GM18507 (cell line): ENCODE results near the gene CRAMP1.

Source experiments
- DNase-seq: peaks from one replicate; pipeline ENCODE4 v3.0.0; 2011; ENCODE audit warnings: low read depth; ENCODE audit not compliant: insufficient read length; ENCODE audit errors: extremely low spot score
- FAIRE-seq: peaks from 2 replicates; lab custom pipeline; 2011; peaks lifted over from hg19 to GRCh38; lab: Jason Lieb, UNC

Gene CRAMP1

GRCh38 chr16:1630450-1631213 is 18.5 kb downstream of the CRAMP1 start:
- no peak for FAIRE-seq
- no peak for DNase-seq

DNA sequence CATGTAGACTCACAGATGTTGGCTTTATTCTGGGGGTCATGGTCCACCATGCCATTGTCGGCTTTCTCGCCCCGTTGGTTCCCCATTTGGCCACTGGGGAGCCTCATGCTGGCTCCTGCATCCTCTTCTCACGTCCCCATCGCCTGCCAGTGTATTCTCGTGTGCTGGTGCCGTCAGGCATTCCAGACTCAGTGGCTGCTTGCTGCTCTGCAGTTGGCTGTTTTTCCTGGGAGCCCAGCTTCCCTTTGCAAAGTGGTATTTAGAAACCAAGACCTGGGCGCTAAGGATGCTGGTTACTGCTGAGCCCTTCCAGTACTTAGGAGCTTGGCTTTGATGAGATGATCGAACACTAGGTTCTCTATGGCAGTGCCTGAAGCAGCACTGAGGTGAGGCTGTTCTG is 19.1 kb downstream of the CRAMP1 start:
- DNase-seq: no peak
- FAIRE-seq: no peak

DNA sequence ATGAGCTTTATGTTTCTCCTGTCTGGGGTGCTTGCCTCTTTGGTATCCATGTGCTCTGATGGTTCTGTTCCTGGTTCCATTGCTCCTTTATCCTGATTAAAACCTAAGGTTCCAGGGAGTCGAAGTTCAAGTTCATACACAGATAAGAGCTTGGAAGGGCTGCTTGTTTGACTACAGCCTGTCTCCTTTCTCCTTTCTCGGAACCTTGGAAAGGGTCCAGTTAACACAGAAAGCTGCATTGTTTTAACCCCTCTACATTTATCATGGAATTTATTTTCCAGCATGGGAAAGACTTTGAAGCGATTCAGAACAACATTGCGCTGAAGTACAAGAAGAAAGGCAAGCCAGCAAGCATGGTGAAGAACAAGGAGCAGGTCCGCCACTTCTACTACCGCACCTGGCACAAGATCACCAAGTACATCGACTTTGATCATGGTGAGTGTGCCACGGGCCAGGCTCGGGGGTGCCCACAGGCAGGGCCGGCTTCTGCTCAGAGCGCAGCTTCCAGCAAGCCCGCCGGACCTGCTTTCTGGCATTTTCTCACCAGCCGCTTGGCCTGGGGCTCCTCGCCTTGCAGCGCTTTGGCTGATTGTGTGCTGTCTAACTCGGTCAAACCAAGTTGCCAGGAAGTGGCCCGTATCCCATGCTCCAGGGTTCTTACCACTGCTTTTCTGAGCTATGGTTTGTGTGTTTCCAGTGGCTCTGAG is 19.9 kb downstream of the CRAMP1 start:
- DNase-seq (no peak), FAIRE-seq (no peak)

- no peak for FAIRE-seq
- DNase-seq: no peak
Measured at GRCh38 chr16:1632638-1632970, 20.4 kb downstream of the CRAMP1 start.

- DNase-seq (no peak), FAIRE-seq (no peak)
Measured at GRCh38 chr16:1633310-1633709, 21.1 kb downstream of the CRAMP1 start.

DNA sequence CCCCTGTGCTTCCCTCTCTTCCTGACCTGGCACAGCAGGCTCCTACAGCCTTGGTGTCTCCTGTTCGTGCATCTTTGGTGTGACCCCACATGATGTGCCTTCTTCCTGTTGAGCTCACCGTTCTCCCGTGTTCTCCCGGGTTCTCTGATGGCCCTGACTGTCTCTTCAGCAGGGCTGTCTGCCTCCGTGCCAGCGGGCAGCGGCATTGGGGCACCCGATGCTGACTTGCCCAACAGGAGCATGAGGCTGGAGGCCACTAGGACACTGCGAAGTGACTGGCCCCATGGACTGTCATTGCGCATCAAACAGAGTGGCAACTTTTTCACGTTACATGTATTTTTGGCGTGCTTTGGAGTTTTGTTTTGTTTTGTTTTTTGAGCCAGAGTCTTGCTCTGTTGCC is 22.4 kb downstream of the CRAMP1 start:
- no peak for FAIRE-seq
- no peak for DNase-seq

DNA sequence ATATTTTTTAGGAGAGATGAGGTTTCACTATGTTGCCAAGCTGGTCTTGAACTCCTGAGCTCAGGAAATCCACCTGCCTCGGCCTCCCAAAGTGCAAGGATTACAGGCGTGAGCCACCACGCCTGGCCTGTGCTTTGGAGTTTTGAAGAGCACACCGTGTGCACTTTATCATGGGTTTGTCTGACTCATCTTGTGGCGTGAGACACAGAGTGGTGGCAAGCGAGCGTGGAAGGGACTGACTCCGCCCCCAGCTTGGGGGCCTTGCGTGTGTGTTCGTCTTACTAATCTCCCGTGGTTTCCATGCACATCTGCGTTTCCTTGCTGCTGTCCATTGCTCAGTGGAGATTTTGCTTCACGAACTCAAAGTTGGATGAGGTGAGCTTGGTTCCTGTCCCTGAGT is 22.9 kb downstream of the CRAMP1 start:
- FAIRE-seq (no peak), DNase-seq (no peak)

GRCh38 chr16:1637526-1637925 is 25.4 kb downstream of the CRAMP1 start:
- DNase-seq (no peak), FAIRE-seq (no peak)

- FAIRE-seq (no peak), DNase-seq (no peak)
Measured at GRCh38 chr16:1638757-1639156, 26.6 kb downstream of the CRAMP1 start.

DNA sequence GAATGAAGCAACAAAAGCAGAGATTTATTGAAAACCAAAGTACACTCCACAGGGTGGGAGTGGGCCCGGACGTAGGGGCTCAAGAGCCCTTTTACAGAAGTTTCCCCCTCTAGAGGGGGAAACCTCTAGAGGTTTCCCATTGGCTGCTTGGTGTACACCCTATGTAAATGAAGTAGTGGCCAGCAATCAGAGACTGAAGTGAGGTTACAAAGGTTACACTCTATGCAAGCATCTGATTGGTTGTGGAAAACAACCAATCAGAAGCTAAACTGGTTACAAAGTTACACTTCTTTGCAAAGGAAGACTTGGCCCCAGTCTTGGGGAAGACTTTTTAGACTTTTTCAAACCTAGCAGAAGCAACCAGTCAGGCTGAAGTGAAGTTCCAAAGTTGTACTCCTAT is 27.1 kb downstream of the CRAMP1 start:
- DNase-seq (no peak), FAIRE-seq (no peak)

GRCh38 chr16:1639860-1640259 is 27.7 kb downstream of the CRAMP1 start:
- DNase-seq (no peak), FAIRE-seq (no peak)

- FAIRE-seq (no peak), DNase-seq (no peak)
Measured at GRCh38 chr16:1640261-1640941, 28.2 kb downstream of the CRAMP1 start.

DNA sequence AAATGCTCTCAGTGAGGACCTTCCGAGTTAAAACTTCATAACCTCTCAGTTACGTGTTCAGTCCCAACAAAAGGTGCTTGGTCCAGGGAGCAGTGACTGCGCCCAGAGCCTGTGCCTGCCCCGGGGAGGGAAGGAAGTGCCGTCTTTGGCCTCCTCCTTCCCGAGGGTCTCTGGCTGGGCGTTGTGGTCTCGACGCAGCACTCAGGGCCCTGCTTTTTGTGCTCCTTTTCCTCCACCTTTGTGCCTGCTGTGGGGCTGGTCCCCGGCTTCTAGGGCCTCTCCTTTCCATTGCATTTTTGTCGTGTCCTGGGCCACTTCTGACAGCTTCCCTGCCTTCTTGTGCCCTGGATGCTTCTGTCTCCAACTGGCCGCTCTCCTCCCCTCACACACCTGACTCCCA is 29.1 kb downstream of the CRAMP1 start:
- DNase-seq (no peak), FAIRE-seq (no peak)

- FAIRE-seq (no peak), DNase-seq (no peak)
Measured at GRCh38 chr16:1642148-1642547, 30.0 kb downstream of the CRAMP1 start.

DNA sequence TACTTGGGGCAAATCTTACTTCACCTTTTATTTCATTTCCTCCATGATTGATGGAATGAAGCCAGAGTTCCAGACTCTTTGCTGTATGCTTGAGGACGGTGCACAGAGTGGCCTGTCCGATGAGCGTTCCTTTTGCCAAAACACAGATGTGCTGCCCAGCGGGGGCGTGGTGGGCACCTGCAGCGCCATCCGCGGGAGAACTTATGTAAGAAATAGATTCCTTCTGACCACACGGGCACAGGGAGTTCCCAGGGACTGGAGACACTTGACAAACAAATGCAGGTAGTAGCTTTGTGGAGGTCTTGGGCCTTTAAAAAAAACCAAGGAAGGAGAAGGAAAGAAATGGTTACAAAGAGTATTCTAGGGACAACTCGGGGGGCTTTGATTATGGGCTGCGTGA is 30.6 kb downstream of the CRAMP1 start:
- no peak for FAIRE-seq
- no peak for DNase-seq

GRCh38 chr16:1643521-1643920 is 31.4 kb downstream of the CRAMP1 start:
- DNase-seq: no peak

DNA sequence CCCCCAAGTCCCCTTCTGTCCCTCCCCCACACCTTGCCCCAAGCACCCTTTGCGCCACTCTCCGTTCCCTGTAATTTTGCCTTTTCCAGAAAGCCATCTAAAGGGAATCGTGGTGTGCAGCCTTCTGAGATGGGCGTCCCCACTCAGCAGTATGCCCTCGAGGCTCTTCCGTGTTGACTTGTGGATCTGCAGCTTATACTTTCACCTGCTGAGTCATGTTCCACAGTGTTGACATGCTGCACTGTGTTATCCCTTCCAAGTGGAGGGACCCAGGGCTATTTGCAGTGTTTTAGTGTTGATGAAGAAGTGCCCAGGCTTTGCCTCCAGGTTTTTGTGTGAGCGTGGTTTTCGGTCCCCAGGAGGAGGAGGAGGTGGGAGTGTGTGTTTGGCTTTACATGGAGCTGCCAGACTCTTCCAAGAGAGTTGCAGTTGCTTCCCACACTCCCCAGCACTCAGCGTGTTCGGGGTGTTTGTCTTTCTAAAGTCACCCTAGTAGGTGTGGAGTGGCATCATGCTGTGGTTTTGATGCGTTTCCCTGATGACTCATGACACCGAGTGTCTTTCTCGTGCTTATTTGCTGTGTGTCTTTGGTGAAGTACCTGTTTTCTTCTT is 33.9 kb downstream of the CRAMP1 start:
- FAIRE-seq (no peak), DNase-seq (no peak)

More at GRCh38 chr16:1643521-1643920, 31.4 kb downstream of the CRAMP1 start:
- FAIRE-seq: no peak

DNA sequence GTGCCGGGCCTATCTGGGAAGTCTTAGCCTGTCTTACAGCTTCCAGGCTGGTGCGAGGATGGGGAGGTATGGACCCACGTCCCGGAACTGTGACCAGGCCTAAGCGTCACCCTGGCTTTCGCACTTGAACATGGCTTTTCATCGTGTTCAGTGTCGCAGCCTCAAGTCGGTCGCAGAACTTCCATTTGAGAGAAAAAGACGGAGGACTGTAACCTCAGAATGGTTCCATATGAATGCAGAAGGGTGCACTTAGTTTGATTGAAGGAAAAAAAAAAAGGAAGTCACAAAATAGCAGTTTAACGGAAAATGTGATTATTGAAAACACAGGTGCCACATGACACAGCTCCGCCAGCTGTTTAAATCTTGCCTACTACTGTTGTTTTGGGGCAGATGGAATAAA is 35.7 kb downstream of the CRAMP1 start:
- DNase-seq (no peak), FAIRE-seq (no peak)

- DNase-seq (no peak), FAIRE-seq (no peak)
Measured at GRCh38 chr16:1650131-1650530, 38.0 kb downstream of the CRAMP1 start.
